Tibial artery (tissue), 4 donors: ENCODE measurements around the gene VN1R5.

ENCODE experiments used
- DNase-seq, 2 donors: peaks; one replicate each; pipeline ENCODE4 v3.0.0-alpha.2; 2019
- H3K27ac ChIP-seq, 2 donors: fragments of 200-600 bp; sonication (generic) in 1 of 2; 1 replicate in 1 of 2; 2 replicates in 1 of 2; pipeline ENCODE4 v1.5.1; 2018 to 2019; ENCODE audit warnings: mild to moderate bottlenecking in 1 of 2
- H3K27me3 ChIP-seq, 2 donors: fragments of 200-600 bp; sonication (generic) in 1 of 2; one replicate each; pipeline versions ENCODE4 v1.5.1 to v1.6.0; 2016 to 2019
- H3K36me3 ChIP-seq, 3 donors: fragments of 200-600 bp; sonication (generic) in 2 of 3; one replicate each; pipeline ENCODE4 v1.5.1; 2016 to 2019; ENCODE audit warnings: mild to moderate bottlenecking in 2 of 3
- H3K4me1 ChIP-seq, 4 donors: fragments of 200-600 bp; sonication (generic) in 2 of 4; 1 replicate in 3 of 4; 2 replicates in 1 of 4; pipeline ENCODE4 v1.5.1; 2016 to 2019
- H3K4me3 ChIP-seq, 2 donors: fragments of 200-600 bp; sonication (generic) in 1 of 2; 1 replicate in 1 of 2; 2 replicates in 1 of 2; pipeline ENCODE4 v1.5.1; 2018 to 2019; ENCODE audit warnings: mild to moderate bottlenecking in 2 of 2
- H3K9me3 ChIP-seq, 3 donors: fragments of 200-600 bp; sonication (generic) in 1 of 3; one replicate each; pipeline ENCODE4 v1.5.1; 2016 to 2019
- CTCF ChIP-seq, 2 experiments: fragments of 200-600 bp in 1 of 2; fragments of 450-650 bp in 1 of 2; IDR thresholded peaks; one replicate each; pipeline ENCODE4 v1.5.1; 2017 to 2019; ENCODE audit warnings: antibody characterized with exemption in 2 of 2, mild to moderate bottlenecking in 1 of 2, moderate library complexity in 1 of 2
- intact Hi-C: fragments of 100-400 bp; cut with DNase I; formaldehyde crosslinking; loops from one replicate; pipeline ENCODE4 v1.15.0; 2023; ENCODE audit warnings: low total_unique reads

VN1R5 gene

GRCh38 chr1:247303216-247303615 is 47.3 kb downstream of the VN1R5 start:
- no peak for DNase-seq
- no peaks in the 10 kb centered on the region for H3K27me3 ChIP-seq
- peaks cover 56 to 96% (median 66%) of the 10 kb centered on the region in 3 donors for H3K36me3 ChIP-seq

GRCh38 chr1:247304031-247304430 is 48.2 kb downstream of the VN1R5 start:
- intact Hi-C loops, result no loop called here

More at GRCh38 chr1:247303216-247303615, 47.3 kb downstream of the VN1R5 start:
- Histone ChIP-seq H3K27ac (no peak overlapping the region), H3K4me1 (no peaks in the 10 kb centered on the region), H3K9me3 (no peaks in the 10 kb centered on the region), H3K4me3 (no peak overlapping the region)
- TF ChIP-seq CTCF (IDR thresholded peaks at IDR 0.05), result no peak
- intact Hi-C loops, result no loop called here

More at GRCh38 chr1:247304031-247304430, 48.2 kb downstream of the VN1R5 start:
- Histone ChIP-seq H3K27me3 (no peaks in the 10 kb centered on the region), H3K9me3 (no peaks in the 10 kb centered on the region), H3K4me3 (no peak overlapping the region), H3K36me3 (peaks cover 64 to 97% (median 74%) of the 10 kb centered on the region in 3 donors), H3K27ac (no peak overlapping the region), H3K4me1 (no peaks in the 10 kb centered on the region)
- no peak for TF ChIP-seq CTCF (IDR thresholded peaks at IDR 0.05)
- no peak for DNase-seq
